Measurements from ENCODE around the gene KCNK16.

- TF ChIP-seq CTCF (IDR thresholded peaks at IDR 0.05): no peak
- no peak for TF ChIP-seq POLR2A (IDR thresholded peaks at IDR 0.05)
Observed at GRCh38 chr6:39268171-39268570, 54.3 kb downstream of the KCNK16 start.
